K562 treated with DMSO at 1 percent for 24 hours (cell line): ENCODE data around the gene SEM1. TPM values are rescaled to one million over a fixed set of nuclear protein-coding genes. Genes with fewer than 3 reads are reported as not detected.

Experiments used
- total RNA-seq: library from RNA; unstranded; fragments of 300-600 nt; gene quantifications from 2 replicates; pipeline ENCODE4 v1.2.3, GENCODE V29; 2022; ENCODE audit warnings: low read depth; ENCODE audit not compliant: insufficient read depth

Gene SEM1
- 204 and 231 TPM in 2 replicates for total RNA-seq

GRCh38 chr7:96709381-96710228, at the start of gene SEM1:
Gene SEM1 (minus strand): TSS chr7:96709846. CDS start chr7:96709763, 83 bp downstream.

